GM12878 (cell line): ENCODE data around the gene ADK. TPM values are rescaled to one million over a fixed set of nuclear protein-coding genes. Genes with fewer than 3 reads are reported as not detected.

ENCODE experiments used
- KLF5 ChIP-seq: fragments of 450-650 bp; IDR thresholded peaks from 2 replicates; pipeline ENCODE4 v1.6.1; 2014; ENCODE audit warnings: mild to moderate bottlenecking; ENCODE audit not compliant: partially characterized antibody
- polyA plus RNA-seq, 11 experiments: library from polyadenylated mRNA; depleted of rRNA in 4 of 11; unstranded in 6 of 11; stranded (reverse) in 5 of 11; fragments of >200 nt; fragmentation: Nextera tagmentation in 4 of 11; fragmentation: Illumina TruSeq in 1 of 11; extraction: Ambion mirVana in 4 of 11; extraction: Trizol in 1 of 11; gene quantifications; 1 replicate in 1 of 11; 2 replicates in 10 of 11; pipeline versions ENCODE4 v1.2.1 to v1.2.3, GENCODE V29; 2011 to 2016; ENCODE audit warnings: inconsistent platforms in 2 of 11, missing spikeins in 2 of 11, low read depth in 1 of 11
- total RNA-seq, 4 experiments: library from RNA; depleted of rRNA in 3 of 4; stranded (reverse); fragments of >200 nt in 3 of 4; fragmentation: Illumina TruSeq in 1 of 4; extraction: Trizol in 1 of 4; gene quantifications; 2 replicates each; pipeline versions ENCODE4 v1.2.1 to v1.2.3, GENCODE V29; 2013 to 2021
- TF ChIP-seq, protein P1 (sequence below): fragments of 450-650 bp; formaldehyde crosslinking; IDR thresholded peaks from 2 replicates; pipeline ENCODE4 v1.4.0; 2020; ENCODE audit warnings: mild to moderate bottlenecking, moderate library complexity
- TF ChIP-seq, protein P2 (sequence below): fragments of 450-650 bp; IDR thresholded peaks from 2 replicates; pipeline ENCODE4 v1.6.1; 2017; ENCODE audit warnings: mild to moderate bottlenecking, low read depth, inconsistent platforms; ENCODE audit not compliant: poor library complexity, severe bottlenecking
- TF ChIP-seq, protein P3 (sequence below): fragments of 450-650 bp; IDR thresholded peaks from 2 replicates; pipeline ENCODE4 v1.6.1; 2017; ENCODE audit warnings: mild to moderate bottlenecking, moderate library complexity

The ADK gene
- total and polyA plus RNA-seq, 10 of the 15 experiments (the other 5 are each of a cell fraction or from before 2014, with no cell fraction given) = 42.0 to 151 (median 81.6) TPM

- TF ChIP-seq, protein P1, sequence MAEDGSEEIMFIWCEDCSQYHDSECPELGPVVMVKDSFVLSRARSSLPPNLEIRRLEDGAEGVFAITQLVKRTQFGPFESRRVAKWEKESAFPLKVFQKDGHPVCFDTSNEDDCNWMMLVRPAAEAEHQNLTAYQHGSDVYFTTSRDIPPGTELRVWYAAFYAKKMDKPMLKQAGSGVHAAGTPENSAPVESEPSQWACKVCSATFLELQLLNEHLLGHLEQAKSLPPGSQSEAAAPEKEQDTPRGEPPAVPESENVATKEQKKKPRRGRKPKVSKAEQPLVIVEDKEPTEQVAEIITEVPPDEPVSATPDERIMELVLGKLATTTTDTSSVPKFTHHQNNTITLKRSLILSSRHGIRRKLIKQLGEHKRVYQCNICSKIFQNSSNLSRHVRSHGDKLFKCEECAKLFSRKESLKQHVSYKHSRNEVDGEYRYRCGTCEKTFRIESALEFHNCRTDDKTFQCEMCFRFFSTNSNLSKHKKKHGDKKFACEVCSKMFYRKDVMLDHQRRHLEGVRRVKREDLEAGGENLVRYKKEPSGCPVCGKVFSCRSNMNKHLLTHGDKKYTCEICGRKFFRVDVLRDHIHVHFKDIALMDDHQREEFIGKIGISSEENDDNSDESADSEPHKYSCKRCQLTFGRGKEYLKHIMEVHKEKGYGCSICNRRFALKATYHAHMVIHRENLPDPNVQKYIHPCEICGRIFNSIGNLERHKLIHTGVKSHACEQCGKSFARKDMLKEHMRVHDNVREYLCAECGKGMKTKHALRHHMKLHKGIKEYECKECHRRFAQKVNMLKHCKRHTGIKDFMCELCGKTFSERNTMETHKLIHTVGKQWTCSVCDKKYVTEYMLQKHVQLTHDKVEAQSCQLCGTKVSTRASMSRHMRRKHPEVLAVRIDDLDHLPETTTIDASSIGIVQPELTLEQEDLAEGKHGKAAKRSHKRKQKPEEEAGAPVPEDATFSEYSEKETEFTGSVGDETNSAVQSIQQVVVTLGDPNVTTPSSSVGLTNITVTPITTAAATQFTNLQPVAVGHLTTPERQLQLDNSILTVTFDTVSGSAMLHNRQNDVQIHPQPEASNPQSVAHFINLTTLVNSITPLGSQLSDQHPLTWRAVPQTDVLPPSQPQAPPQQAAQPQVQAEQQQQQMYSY (CRISPR knock-in tag) = no peak
- TF ChIP-seq, protein P2, sequence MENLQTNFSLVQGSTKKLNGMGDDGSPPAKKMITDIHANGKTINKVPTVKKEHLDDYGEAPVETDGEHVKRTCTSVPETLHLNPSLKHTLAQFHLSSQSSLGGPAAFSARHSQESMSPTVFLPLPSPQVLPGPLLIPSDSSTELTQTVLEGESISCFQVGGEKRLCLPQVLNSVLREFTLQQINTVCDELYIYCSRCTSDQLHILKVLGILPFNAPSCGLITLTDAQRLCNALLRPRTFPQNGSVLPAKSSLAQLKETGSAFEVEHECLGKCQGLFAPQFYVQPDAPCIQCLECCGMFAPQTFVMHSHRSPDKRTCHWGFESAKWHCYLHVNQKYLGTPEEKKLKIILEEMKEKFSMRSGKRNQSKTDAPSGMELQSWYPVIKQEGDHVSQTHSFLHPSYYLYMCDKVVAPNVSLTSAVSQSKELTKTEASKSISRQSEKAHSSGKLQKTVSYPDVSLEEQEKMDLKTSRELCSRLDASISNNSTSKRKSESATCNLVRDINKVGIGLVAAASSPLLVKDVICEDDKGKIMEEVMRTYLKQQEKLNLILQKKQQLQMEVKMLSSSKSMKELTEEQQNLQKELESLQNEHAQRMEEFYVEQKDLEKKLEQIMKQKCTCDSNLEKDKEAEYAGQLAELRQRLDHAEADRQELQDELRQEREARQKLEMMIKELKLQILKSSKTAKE = peak; percentile 57
- TF ChIP-seq KLF5 = peak; percentile 22
- TF ChIP-seq, protein P3, sequence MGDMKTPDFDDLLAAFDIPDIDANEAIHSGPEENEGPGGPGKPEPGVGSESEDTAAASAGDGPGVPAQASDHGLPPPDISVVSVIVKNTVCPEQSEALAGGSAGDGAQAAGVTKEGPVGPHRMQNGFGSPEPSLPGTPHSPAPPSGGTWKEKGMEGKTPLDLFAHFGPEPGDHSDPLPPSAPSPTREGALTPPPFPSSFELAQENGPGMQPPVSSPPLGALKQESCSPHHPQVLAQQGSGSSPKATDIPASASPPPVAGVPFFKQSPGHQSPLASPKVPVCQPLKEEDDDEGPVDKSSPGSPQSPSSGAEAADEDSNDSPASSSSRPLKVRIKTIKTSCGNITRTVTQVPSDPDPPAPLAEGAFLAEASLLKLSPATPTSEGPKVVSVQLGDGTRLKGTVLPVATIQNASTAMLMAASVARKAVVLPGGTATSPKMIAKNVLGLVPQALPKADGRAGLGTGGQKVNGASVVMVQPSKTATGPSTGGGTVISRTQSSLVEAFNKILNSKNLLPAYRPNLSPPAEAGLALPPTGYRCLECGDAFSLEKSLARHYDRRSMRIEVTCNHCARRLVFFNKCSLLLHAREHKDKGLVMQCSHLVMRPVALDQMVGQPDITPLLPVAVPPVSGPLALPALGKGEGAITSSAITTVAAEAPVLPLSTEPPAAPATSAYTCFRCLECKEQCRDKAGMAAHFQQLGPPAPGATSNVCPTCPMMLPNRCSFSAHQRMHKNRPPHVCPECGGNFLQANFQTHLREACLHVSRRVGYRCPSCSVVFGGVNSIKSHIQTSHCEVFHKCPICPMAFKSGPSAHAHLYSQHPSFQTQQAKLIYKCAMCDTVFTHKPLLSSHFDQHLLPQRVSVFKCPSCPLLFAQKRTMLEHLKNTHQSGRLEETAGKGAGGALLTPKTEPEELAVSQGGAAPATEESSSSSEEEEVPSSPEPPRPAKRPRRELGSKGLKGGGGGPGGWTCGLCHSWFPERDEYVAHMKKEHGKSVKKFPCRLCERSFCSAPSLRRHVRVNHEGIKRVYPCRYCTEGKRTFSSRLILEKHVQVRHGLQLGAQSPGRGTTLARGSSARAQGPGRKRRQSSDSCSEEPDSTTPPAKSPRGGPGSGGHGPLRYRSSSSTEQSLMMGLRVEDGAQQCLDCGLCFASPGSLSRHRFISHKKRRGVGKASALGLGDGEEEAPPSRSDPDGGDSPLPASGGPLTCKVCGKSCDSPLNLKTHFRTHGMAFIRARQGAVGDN = peak; percentile 96
- TF ChIP-seq, all 136 proteins: peak for 52
These were observed 588.1 kb downstream of the ADK start (continued) for GRCh38 chr10:74738985-74739567.
